Small intestine (tissue), 4 donors: Measurements from ENCODE around the gene ZNF586. TPM values are rescaled to one million over a fixed set of nuclear protein-coding genes. Genes with fewer than 3 reads are reported as not detected.

ENCODE experiments used
- polyA plus RNA-seq, 4 donors: library from polyadenylated mRNA; stranded (reverse) in 3 of 4; unstranded in 1 of 4; fragments of 200-250 nt in 3 of 4; fragments of 120-200 nt in 1 of 4; gene quantifications; one replicate each; pipeline versions ENCODE4 v1.2.1 to v1.2.3, GENCODE V29; 2013
- donor health status: healthy with polysubstance abuse.
- donor health status: Bipolar disorder and iron deficiency.
- donor health status: healthy.

Gene ZNF586
- polyA plus RNA-seq, 4 donors: 6.2 to 20.4 (median 8.0) TPM

Other genes with a start within 250 kb of the ZNF586 start
- gene ZNF549, start 242.3 kb upstream of the ZNF586 start, polyA plus RNA-seq: 10 to 100 TPM in 1 of 4 donors, 1 to 10 TPM in 2, under 1 TPM in 1; 0.89 to 11.5 (median 1.7) TPM
- gene ZNF550, start 209.8 kb upstream of the ZNF586 start, polyA plus RNA-seq: 10 to 100 TPM in 1 of 4 donors, 1 to 10 TPM in 3; 1.1 to 17.1 (median 1.8) TPM
- gene ZNF416, start 190.8 kb upstream of the ZNF586 start, polyA plus RNA-seq: 1 to 10 TPM in 3 of 4 donors, under 1 TPM in 1; 0.89 to 6.4 (median 2.4) TPM
- 1 to 10 TPM in 3 of 4 donors, not detected in 1; 1.6 to 8.0 (median 2.1) TPM for gene ZIK1, start 185.5 kb upstream of the ZNF586 start, polyA plus RNA-seq
- 1 to 10 TPM in 3 of 4 donors, under 1 TPM in 1; 0.89 to 6.2 (median 3.2) TPM for gene ZNF530, start 169.8 kb upstream of the ZNF586 start, polyA plus RNA-seq
- 10 to 100 TPM in 1 of 4 donors, 1 to 10 TPM in 3; 1.9 to 16.8 (median 4.3) TPM for gene ZNF134, start 155.4 kb upstream of the ZNF586 start, polyA plus RNA-seq
- 10 to 100 TPM in 2 of 4 donors, 1 to 10 TPM in 2; 4.3 to 20.0 (median 9.7) TPM for gene ZNF211, start 136.5 kb upstream of the ZNF586 start, polyA plus RNA-seq
- under 1 TPM in 2 of 4 donors, not detected in 2; 0.06 TPM for gene ZSCAN4, start 100.7 kb upstream of the ZNF586 start, polyA plus RNA-seq
- 10 to 100 TPM in 1 of 4 donors, 1 to 10 TPM in 3; 1.1 to 11.3 (median 2.1) TPM for gene ZNF551, start 87.7 kb upstream of the ZNF586 start, polyA plus RNA-seq
- gene ZNF154, start 60.5 kb upstream of the ZNF586 start, polyA plus RNA-seq: 10 to 100 TPM in 1 of 4 donors, 1 to 10 TPM in 1, under 1 TPM in 1, not detected in 1; 0.27 to 16.7 (median 1.4) TPM
- 10 to 100 TPM in 1 of 4 donors, 1 to 10 TPM in 3; 1.6 to 13.0 (median 2.8) TPM for gene ZNF671, start 42.1 kb upstream of the ZNF586 start, polyA plus RNA-seq
- 10 to 100 TPM in 1 of 4 donors, 1 to 10 TPM in 3; 3.1 to 22.1 (median 4.8) TPM for gene ZNF776, start 22.9 kb upstream of the ZNF586 start, polyA plus RNA-seq
- gene ZNF552, start 45.2 kb downstream of the ZNF586 start, polyA plus RNA-seq: 10 to 100 TPM in 1 of 4 donors, 1 to 10 TPM in 3; 8.1 to 48.0 (median 9.0) TPM
- 10 to 100 TPM in 1 of 4 donors, 1 to 10 TPM in 3; 2.7 to 21.8 (median 6.5) TPM for gene ZNF587B, start 60.6 kb downstream of the ZNF586 start, polyA plus RNA-seq
- gene ZNF587, start 80.2 kb downstream of the ZNF586 start, polyA plus RNA-seq: 10 to 100 TPM in 2 of 4 donors, 1 to 10 TPM in 2; 5.1 to 53.9 (median 12.2) TPM
- gene ZNF814, start 119.4 kb downstream of the ZNF586 start, polyA plus RNA-seq: 10 to 100 TPM; 11.6 to 44.8 (median 17.2) TPM
- 10 to 100 TPM in 1 of 4 donors, 1 to 10 TPM in 3; 1.6 to 24.0 (median 3.4) TPM for gene ZNF417, start 146.9 kb downstream of the ZNF586 start, polyA plus RNA-seq
- gene ZNF418, start 165.7 kb downstream of the ZNF586 start, polyA plus RNA-seq: 10 to 100 TPM in 1 of 4 donors, 1 to 10 TPM in 3; 2.5 to 14.1 (median 5.0) TPM
- gene ZNF256, start 178.0 kb downstream of the ZNF586 start, polyA plus RNA-seq: 1 to 10 TPM; 1.3 to 7.7 (median 2.4) TPM
- gene C19orf18, start 204.9 kb downstream of the ZNF586 start, polyA plus RNA-seq: 1 to 10 TPM in 2 of 4 donors, under 1 TPM in 1, not detected in 1; 0.85 to 1.3 (median 1.0) TPM
- 10 to 100 TPM in 1 of 4 donors, 1 to 10 TPM in 3; 3.8 to 20.1 (median 6.4) TPM for gene ZNF606, start 233.1 kb downstream of the ZNF586 start, polyA plus RNA-seq